Ovary (tissue), 9 donors: Measurements from ENCODE around the gene TRAF1. TPM values are rescaled to one million over a fixed set of nuclear protein-coding genes. Genes with fewer than 3 reads are reported as not detected.

Experiments used
- DNase-seq, 5 donors: peaks; one replicate each; pipeline ENCODE4 v3.0.0-alpha.2; 2019 to 2020
- H3K27ac ChIP-seq, 2 donors: fragments of 200-600 bp; one replicate each; pipeline versions ENCODE4 v1.5.1 to v1.8.0; 2019 to 2022
- H3K27me3 ChIP-seq: fragments of 200-600 bp; one replicate; pipeline ENCODE4 v1.8.0; 2022
- H3K36me3 ChIP-seq: fragments of 200-600 bp; sonication (generic); one replicate; pipeline ENCODE4 v1.5.1; 2019
- H3K4me1 ChIP-seq: one replicate; pipeline ENCODE4 v1.8.1; 2013; ENCODE audit warnings: mild to moderate bottlenecking, moderate library complexity; ENCODE audit not compliant: insufficient read depth
- H3K4me3 ChIP-seq: fragments of 200-600 bp; sonication (generic); one replicate; pipeline ENCODE4 v1.5.1; 2017
- H3K9me3 ChIP-seq, 2 donors: fragments of 200-600 bp in 1 of 2; sonication (generic) in 1 of 2; one replicate each; pipeline versions ENCODE4 v1.5.1 to v1.8.1; 2013 to 2019; ENCODE audit warnings: mild to moderate bottlenecking in 1 of 2, moderate library complexity in 1 of 2
- EP300 ChIP-seq: sonication (generic); formaldehyde crosslinking; IDR thresholded peaks from one replicate; pipeline ENCODE4 v1.6.1; 2017; ENCODE audit warnings: antibody characterized with exemption
- POLR2A ChIP-seq: fragments of 450-650 bp; IDR thresholded peaks from one replicate; pipeline ENCODE4 v1.6.1; 2017; ENCODE audit warnings: antibody characterized with exemption, mild to moderate bottlenecking, moderate library complexity
- WGBS, 3 donors: extraction: QIAGEN DNeasy Blood & Tissue Kit in 1 of 3; methylation state at CpG; one replicate each; pipeline versions ENCODE4 v1.1.5 to v1.1.7; 2013 to 2017; 5-methylcytosine and 5-hydroxymethylcytosine counted together
- intact Hi-C, 4 donors: fragments of 100-400 bp; cut with DNase I; formaldehyde crosslinking; loops; one replicate each; pipeline versions ENCODE4 v1.11.0 to v1.15.1; 2022 to 2023
- polyA plus RNA-seq, 2 donors: library from polyadenylated mRNA; stranded (reverse); fragments of 200-250 nt in 1 of 2; fragments of 350-450 nt in 1 of 2; fragmentation: Illumina TruSeq in 1 of 2; extraction: RNeasy Lipid Tissue Mini Kit (QIAGEN cat#74804) in 1 of 2; gene quantifications; one replicate each; pipeline ENCODE4 v1.2.3, GENCODE V29; 2013 to 2014
- total RNA-seq, 7 donors: library from RNA; depleted of rRNA in 2 of 7; stranded (reverse); fragments of >200 nt in 2 of 7; fragmentation: NEBNext Ultra II Directional in 3 of 7; extraction: Animal tissue kit (Norgen Biotek cat#: 25700) in 3 of 7; gene quantifications; one replicate each; pipeline versions ENCODE4 v1.1.0 to v1.2.4, GENCODE V29; 2016 to 2023
- TF ChIP-seq, protein P1 (sequence below), 3 donors: fragments of 450-650 bp in 2 of 3; fragments of 200-600 bp in 1 of 3; IDR thresholded peaks; one replicate each; pipeline versions ENCODE4 v1.5.1 to v1.8.0; 2016 to 2022; ENCODE audit warnings: antibody characterized with exemption in 3 of 3, mild to moderate bottlenecking in 1 of 3
- donor health status: DM: no; HTN: no; CAD: no; lungs with moderate emphysema.
- donor health status: DM: no; HTN: no; CAD: no.
- donor health status: Bipolar disorder and iron deficiency.
- donor health status: DM: yes; HTN: yes; CAD: no.
- donor health status: DM: no; HTN: no; CAD: no.
- donor health status: DM: yes; HTN: yes; CAD: no.

The TRAF1 gene
- total and polyA plus RNA-seq, 9 donors = 4.1 to 9.4 (median 5.5) TPM

GRCh38 chr9:120875954-120876841 lies 50.4 kb downstream of the TRAF1 start:
- H3K27ac ChIP-seq = peak overlapping the region; percentile 97 to 99
- H3K27me3 ChIP-seq = no peaks in the 10 kb centered on the region
- 4% methylated on average over 55 to 65 of the region's 65 CpGs for whole genome bisulfite sequencing, 3 donors
- no peaks in the 10 kb centered on the region for H3K4me1 ChIP-seq
- TF ChIP-seq POLR2A (peak; percentile 33), EP300 (no peak)
- TF ChIP-seq, protein P1, sequence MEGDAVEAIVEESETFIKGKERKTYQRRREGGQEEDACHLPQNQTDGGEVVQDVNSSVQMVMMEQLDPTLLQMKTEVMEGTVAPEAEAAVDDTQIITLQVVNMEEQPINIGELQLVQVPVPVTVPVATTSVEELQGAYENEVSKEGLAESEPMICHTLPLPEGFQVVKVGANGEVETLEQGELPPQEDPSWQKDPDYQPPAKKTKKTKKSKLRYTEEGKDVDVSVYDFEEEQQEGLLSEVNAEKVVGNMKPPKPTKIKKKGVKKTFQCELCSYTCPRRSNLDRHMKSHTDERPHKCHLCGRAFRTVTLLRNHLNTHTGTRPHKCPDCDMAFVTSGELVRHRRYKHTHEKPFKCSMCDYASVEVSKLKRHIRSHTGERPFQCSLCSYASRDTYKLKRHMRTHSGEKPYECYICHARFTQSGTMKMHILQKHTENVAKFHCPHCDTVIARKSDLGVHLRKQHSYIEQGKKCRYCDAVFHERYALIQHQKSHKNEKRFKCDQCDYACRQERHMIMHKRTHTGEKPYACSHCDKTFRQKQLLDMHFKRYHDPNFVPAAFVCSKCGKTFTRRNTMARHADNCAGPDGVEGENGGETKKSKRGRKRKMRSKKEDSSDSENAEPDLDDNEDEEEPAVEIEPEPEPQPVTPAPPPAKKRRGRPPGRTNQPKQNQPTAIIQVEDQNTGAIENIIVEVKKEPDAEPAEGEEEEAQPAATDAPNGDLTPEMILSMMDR (IDR thresholded peaks at IDR 0.05) = peak in 2 of 3 donors; percentile 7 to 14
- H3K9me3 ChIP-seq = no peaks in the 10 kb centered on the region
- no peaks in the 10 kb centered on the region for H3K36me3 ChIP-seq
- H3K4me3 ChIP-seq = peak overlapping the region; percentile 52
- intact Hi-C loops = loop anchor here in 3 of 4 donors (5.0 to 10.0 kb wide), 4 partner anchors 46 to 189 kb away; no protein-coding TSS in a partner anchor
- peak; percentile 85 to 90 (median 88) for DNase-seq

GRCh38 chr9:120875643-120875953 lies 51.0 kb downstream of the TRAF1 start:
- Histone ChIP-seq H3K9me3 (no peaks in the 10 kb centered on the region), H3K4me3 (no peak overlapping the region), H3K27me3 (no peaks in the 10 kb centered on the region), H3K36me3 (no peaks in the 10 kb centered on the region), H3K27ac (peak overlapping the region; percentile 97 to 99), H3K4me1 (no peaks in the 10 kb centered on the region)
- TF ChIP-seq POLR2A (no peak), EP300 (no peak)
- TF ChIP-seq, protein P1 (IDR thresholded peaks at IDR 0.05) = no peak
- intact Hi-C loops = loop anchor here in 3 of 4 donors (5.0 to 10.0 kb wide), 4 partner anchors 47 to 189 kb away; no protein-coding TSS in a partner anchor
- WGBS, 3 donors = 57 to 68% (median 65%) methylated on average over 7 of the region's 7 CpGs
- no peak for DNase-seq

GRCh38 chr9:120875195-120875565 lies 51.4 kb downstream of the TRAF1 start:
- no peak for DNase-seq
- no peak for TF ChIP-seq POLR2A
- TF ChIP-seq, protein P1 (IDR thresholded peaks at IDR 0.05) = no peak
- H3K9me3 ChIP-seq = no peaks in the 10 kb centered on the region
- H3K27me3 ChIP-seq = no peaks in the 10 kb centered on the region
- no peak overlapping the region for H3K4me3 ChIP-seq
- 83 to 86% (median 86%) methylated on average over 4 of the region's 4 CpGs for WGBS, 3 donors
- intact Hi-C loops = loop anchor here in 3 of 4 donors (5.0 to 10.0 kb wide), 4 partner anchors 47 to 190 kb away; no protein-coding TSS in a partner anchor
- H3K27ac ChIP-seq = peak overlapping the region in 1 of 2 donors; percentile 99
- no peaks in the 10 kb centered on the region for H3K36me3 ChIP-seq
- no peaks in the 10 kb centered on the region for H3K4me1 ChIP-seq

GRCh38 chr9:120874226-120875194 lies 52.1 kb downstream of the TRAF1 start:
- Histone ChIP-seq H3K36me3 (no peaks in the 10 kb centered on the region), H3K27me3 (no peaks in the 10 kb centered on the region), H3K27ac (peak overlapping the region in 1 of 2 donors; percentile 6), H3K4me3 (no peak overlapping the region), H3K9me3 (no peaks in the 10 kb centered on the region), H3K4me1 (peaks cover under 1% of the 10 kb centered on the region)
- no peak for DNase-seq
- TF ChIP-seq POLR2A = no peak
- intact Hi-C loops = loop anchor here in 3 of 4 donors (5.0 to 10.0 kb wide), 4 partner anchors 48 to 190 kb away; no protein-coding TSS in a partner anchor
- WGBS, 3 donors = 88 to 91% (median 88%) methylated on average over 10 of the region's 10 CpGs
